ENCODE data around the gene VPS16. TPM values are rescaled to one million over a fixed set of nuclear protein-coding genes. Genes with fewer than 3 reads are reported as not detected.
A peak's percentile ranks its signal among the peaks of the same experiment; 100 is the strongest.

Gene VPS16
- total RNA-seq, 2 experiments from 2014 or later = 32.6 to 39.0 TPM

GRCh38 chr20:2816583-2817340 lies 23.8 kb upstream of the VPS16 start:
- TF ChIP-seq, protein P1, sequence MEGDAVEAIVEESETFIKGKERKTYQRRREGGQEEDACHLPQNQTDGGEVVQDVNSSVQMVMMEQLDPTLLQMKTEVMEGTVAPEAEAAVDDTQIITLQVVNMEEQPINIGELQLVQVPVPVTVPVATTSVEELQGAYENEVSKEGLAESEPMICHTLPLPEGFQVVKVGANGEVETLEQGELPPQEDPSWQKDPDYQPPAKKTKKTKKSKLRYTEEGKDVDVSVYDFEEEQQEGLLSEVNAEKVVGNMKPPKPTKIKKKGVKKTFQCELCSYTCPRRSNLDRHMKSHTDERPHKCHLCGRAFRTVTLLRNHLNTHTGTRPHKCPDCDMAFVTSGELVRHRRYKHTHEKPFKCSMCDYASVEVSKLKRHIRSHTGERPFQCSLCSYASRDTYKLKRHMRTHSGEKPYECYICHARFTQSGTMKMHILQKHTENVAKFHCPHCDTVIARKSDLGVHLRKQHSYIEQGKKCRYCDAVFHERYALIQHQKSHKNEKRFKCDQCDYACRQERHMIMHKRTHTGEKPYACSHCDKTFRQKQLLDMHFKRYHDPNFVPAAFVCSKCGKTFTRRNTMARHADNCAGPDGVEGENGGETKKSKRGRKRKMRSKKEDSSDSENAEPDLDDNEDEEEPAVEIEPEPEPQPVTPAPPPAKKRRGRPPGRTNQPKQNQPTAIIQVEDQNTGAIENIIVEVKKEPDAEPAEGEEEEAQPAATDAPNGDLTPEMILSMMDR (conservative IDR thresholded peaks at IDR 0.05; ENCODE audit: low read length) = peak; percentile 49
- no peak for TF ChIP-seq EZH2phosphoT487 (IDR thresholded peaks at IDR 0.05; ENCODE audit: borderline replicate concordance, low read depth, low read length)
- CTCF ChIA-PET (ENCODE audit: unreplicated experiment) = no interaction called here
- intact Hi-C loops (cut with micrococcal nuclease; ENCODE audit: unreplicated experiment) = no loop called here
- H2AFZ ChIP-seq (ENCODE audit: low read length) = no peak overlapping the region
- H3K4me2 ChIP-seq (ENCODE audit: low read length) = no peak overlapping the region
- DNase-seq (ENCODE audit: low spot score) = no peak
- H3K4me3 ChIP-seq (ENCODE audit: low read depth, low read length, poor library complexity, severe bottlenecking) = no peak overlapping the region
- no peaks in the 10 kb centered on the region for H3K4me1 ChIP-seq (ENCODE audit: insufficient read depth, low read length, poor library complexity, severe bottlenecking)
- H3K36me3 ChIP-seq (ENCODE audit: insufficient read depth, low read length) = no peaks in the 10 kb centered on the region
- 0 out of 2 replicates have a peak, but pooled peaks cover 6% of the 10 kb centered on the region for H3K9me3 ChIP-seq (ENCODE audit: low read length)
- BruUV-seq (replicated peaks) = no TSS peak
- no peaks in the 10 kb centered on the region for H4K20me1 ChIP-seq (ENCODE audit: insufficient read depth, low read length)
- POLR2A ChIA-PET = no interaction called here
- H3K79me2 ChIP-seq (ENCODE audit: insufficient read depth, low read depth, low read length) = no peaks in the 10 kb centered on the region
- H3K27ac ChIP-seq (ENCODE audit: low read depth, low read length, poor library complexity, severe bottlenecking) = no peak overlapping the region
- H3K9me2 ChIP-seq (ENCODE audit: insufficient read depth, low read length) = no peaks in the 10 kb centered on the region

DNA sequence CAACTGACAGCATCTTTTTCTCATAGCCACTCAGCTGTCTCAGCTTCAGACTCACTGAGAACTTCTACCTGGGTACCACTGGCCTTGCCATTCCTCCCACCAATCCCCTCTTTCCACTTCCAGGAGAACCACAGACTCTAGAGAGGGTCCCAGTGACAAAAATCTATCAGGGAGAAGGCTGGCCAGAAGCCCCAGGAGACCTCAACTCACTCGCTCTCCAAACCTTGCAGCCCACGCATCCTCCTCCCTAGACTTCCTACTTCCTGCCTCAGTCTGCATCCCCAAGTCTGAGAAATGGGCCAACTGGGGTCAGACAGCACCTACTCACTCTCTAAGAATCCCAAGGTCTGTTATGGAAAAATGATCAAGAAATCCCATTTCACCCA lies 23.2 kb upstream of the VPS16 start:
- no peak overlapping the region for H3K4me3 ChIP-seq (ENCODE audit: low read depth, low read length, poor library complexity, severe bottlenecking)
- intact Hi-C loops (cut with micrococcal nuclease; ENCODE audit: unreplicated experiment) = no loop called here
- no peaks in the 10 kb centered on the region for H3K9me2 ChIP-seq (ENCODE audit: insufficient read depth, low read length)
- H3K9me3 ChIP-seq (ENCODE audit: low read length) = 0 out of 2 replicates have a peak, but pooled peaks cover 2% of the 10 kb centered on the region
- no peaks in the 10 kb centered on the region for H3K4me1 ChIP-seq (ENCODE audit: insufficient read depth, low read length, poor library complexity, severe bottlenecking)
- H4K20me1 ChIP-seq (ENCODE audit: insufficient read depth, low read length) = no peaks in the 10 kb centered on the region
- H3K36me3 ChIP-seq (ENCODE audit: insufficient read depth, low read length) = no peaks in the 10 kb centered on the region
- no peaks in the 10 kb centered on the region for H3K79me2 ChIP-seq (ENCODE audit: insufficient read depth, low read depth, low read length)
- BruUV-seq (replicated peaks) = no TSS peak
- H3K27ac ChIP-seq (ENCODE audit: low read depth, low read length, poor library complexity, severe bottlenecking) = no peak overlapping the region
- no peak for TF ChIP-seq EZH2phosphoT487 (IDR thresholded peaks at IDR 0.05; ENCODE audit: borderline replicate concordance, low read depth, low read length)
- TF ChIP-seq, protein P1 (conservative IDR thresholded peaks at IDR 0.05; ENCODE audit: low read length) = no peak
- CTCF ChIA-PET (ENCODE audit: unreplicated experiment) = no interaction called here
- no peak for DNase-seq (ENCODE audit: low spot score)
- no peak overlapping the region for H2AFZ ChIP-seq (ENCODE audit: low read length)
- POLR2A ChIA-PET = no interaction called here
- H3K4me2 ChIP-seq (ENCODE audit: low read length) = no peak overlapping the region

DNA sequence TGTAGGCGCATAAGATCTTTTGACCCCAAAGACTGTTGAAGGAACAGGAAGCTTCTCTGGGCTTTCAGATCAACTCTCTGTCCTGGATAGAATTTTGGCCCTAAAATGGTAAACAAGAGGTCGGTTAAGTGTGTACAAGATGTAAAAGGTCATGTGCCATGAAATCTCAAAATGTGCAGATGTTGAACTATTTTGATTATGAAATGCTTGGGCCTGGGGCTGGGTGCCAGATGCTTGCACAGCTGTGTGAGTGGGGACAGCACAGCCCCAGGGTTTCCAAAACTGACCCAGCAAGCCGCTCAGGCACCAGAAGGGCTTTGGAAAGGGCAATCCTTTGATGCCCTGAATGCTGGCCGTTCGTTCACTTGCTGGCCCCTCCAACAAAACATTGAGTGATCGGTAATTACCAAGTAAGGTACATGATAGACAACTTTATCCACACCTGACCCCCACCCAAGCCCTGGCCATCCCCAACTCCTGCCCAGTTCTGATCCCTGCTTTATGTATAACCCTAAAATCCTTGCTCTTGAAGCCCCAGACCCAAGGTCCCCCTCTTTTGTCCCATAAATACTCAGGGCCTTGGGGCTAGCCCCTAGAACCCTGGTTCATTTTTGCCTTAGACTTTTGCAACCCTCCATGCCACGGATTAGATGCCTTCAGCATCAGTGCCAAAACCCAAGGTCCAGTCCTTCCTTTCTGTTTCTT lies 22.5 kb upstream of the VPS16 start:
- no peak for DNase-seq (ENCODE audit: low spot score)
- H3K79me2 ChIP-seq (ENCODE audit: insufficient read depth, low read depth, low read length) = no peaks in the 10 kb centered on the region
- no peaks in the 10 kb centered on the region for H4K20me1 ChIP-seq (ENCODE audit: insufficient read depth, low read length)
- BruUV-seq (replicated peaks) = no TSS peak
- H3K9me3 ChIP-seq (ENCODE audit: low read length) = no peaks in the 10 kb centered on the region
- no peak overlapping the region for H2AFZ ChIP-seq (ENCODE audit: low read length)
- H3K4me2 ChIP-seq (ENCODE audit: low read length) = no peak overlapping the region
- no peaks in the 10 kb centered on the region for H3K9me2 ChIP-seq (ENCODE audit: insufficient read depth, low read length)
- ChIA-PET CTCF (ENCODE audit: unreplicated experiment) (no interaction called here), POLR2A (no interaction called here)
- intact Hi-C loops (cut with micrococcal nuclease; ENCODE audit: unreplicated experiment) = no loop called here
- no peak for TF ChIP-seq EZH2phosphoT487 (IDR thresholded peaks at IDR 0.05; ENCODE audit: borderline replicate concordance, low read depth, low read length)
- TF ChIP-seq, protein P1 (conservative IDR thresholded peaks at IDR 0.05; ENCODE audit: low read length) = no peak
- no peak overlapping the region for H3K27ac ChIP-seq (ENCODE audit: low read depth, low read length, poor library complexity, severe bottlenecking)
- no peaks in the 10 kb centered on the region for H3K4me1 ChIP-seq (ENCODE audit: insufficient read depth, low read length, poor library complexity, severe bottlenecking)
- H3K4me3 ChIP-seq (ENCODE audit: low read depth, low read length, poor library complexity, severe bottlenecking) = no peak overlapping the region
- no peaks in the 10 kb centered on the region for H3K36me3 ChIP-seq (ENCODE audit: insufficient read depth, low read length)
